OCI-LY7 (cell line): ENCODE data around the gene CLDN22. TPM values are rescaled to one million over a fixed set of nuclear protein-coding genes. Genes with fewer than 3 reads are reported as not detected.

ENCODE experiments used
- BruUV-seq: library from RNA; stranded (reverse); fragments of 400-500 nt; replicated peaks from 2 replicates; lab custom pipeline; 2021; lab: Mats Ljungman, UMichigan
- CTCF ChIA-PET: fragments of 300-600 bp; sonication (Branson Sonifier 250); formaldehyde crosslinking; loops from one replicate; lab custom pipeline; 2022; ENCODE audit warnings: antibody characterized with exemption; ENCODE audit not compliant: unreplicated experiment; lab: Charles Lee
- POLR2A ChIA-PET: fragments of 300-600 bp; sonication (Branson Sonifier 250); formaldehyde crosslinking; loops from one replicate; lab custom pipeline; 2022; ENCODE audit warnings: antibody characterized with exemption; lab: Charles Lee
- DNase-seq: peaks from one replicate; pipeline ENCODE4 v3.0.0-alpha.2; 2015; ENCODE audit warnings: low spot score
- H2AFZ ChIP-seq: fragments of 200-600 bp; sonication (generic), shearing (Covaris generic); 2 replicates; pipeline ENCODE4 v1.6.1; 2014; ENCODE audit warnings: mild to moderate bottlenecking, antibody characterized with exemption, low read length, moderate library complexity
- H3K27ac ChIP-seq: fragments of 200-600 bp; sonication (generic); 2 replicates; pipeline ENCODE4 v1.5.1; 2014; ENCODE audit warnings: mixed run types, low read depth, mild to moderate bottlenecking, moderate library complexity, low read length, inconsistent platforms; ENCODE audit not compliant: poor library complexity, severe bottlenecking
- H3K36me3 ChIP-seq: fragments of 200-600 bp; sonication (generic); 2 replicates; pipeline ENCODE4 v1.6.1; 2014; ENCODE audit warnings: mild to moderate bottlenecking, antibody characterized with exemption, low read length, moderate library complexity, mixed read lengths; ENCODE audit not compliant: insufficient read depth
- H3K4me1 ChIP-seq: fragments of 200-600 bp; sonication (generic); 2 replicates; pipeline ENCODE4 v1.5.1; 2014; ENCODE audit warnings: mild to moderate bottlenecking, low read length; ENCODE audit not compliant: insufficient read depth, poor library complexity, severe bottlenecking
- H3K4me2 ChIP-seq: fragments of 200-600 bp; sonication (generic); 2 replicates; pipeline ENCODE4 v1.6.1; 2014; ENCODE audit warnings: mild to moderate bottlenecking, low read length
- H3K4me3 ChIP-seq: fragments of 200-600 bp; sonication (generic); 2 replicates; pipeline ENCODE4 v1.5.1; 2014; ENCODE audit warnings: mild to moderate bottlenecking, low read depth, low read length; ENCODE audit not compliant: poor library complexity, severe bottlenecking
- H3K79me2 ChIP-seq: fragments of 200-600 bp; sonication (generic); 2 replicates; pipeline ENCODE4 v1.6.1; 2016; ENCODE audit warnings: low read depth, mild to moderate bottlenecking, low read length, moderate library complexity, mixed read lengths; ENCODE audit not compliant: insufficient read depth
- H3K9me2 ChIP-seq: fragments of 200-600 bp; sonication (generic); 2 replicates; pipeline ENCODE4 v1.6.1; 2016; ENCODE audit warnings: mild to moderate bottlenecking, low read length, mixed read lengths; ENCODE audit not compliant: insufficient read depth
- H3K9me3 ChIP-seq: fragments of 200-600 bp; sonication (generic); 2 replicates; pipeline ENCODE4 v1.6.1; 2014; ENCODE audit warnings: mild to moderate bottlenecking, mixed run types, low read length, mixed read lengths
- H4K20me1 ChIP-seq: fragments of 200-600 bp; sonication (generic); 2 replicates; pipeline ENCODE4 v1.6.1; 2014; ENCODE audit warnings: mild to moderate bottlenecking, antibody characterized with exemption, low read length, moderate library complexity, mixed read lengths; ENCODE audit not compliant: insufficient read depth
- EZH2phosphoT487 ChIP-seq: fragments of 200-600 bp; sonication (generic); IDR thresholded peaks from 2 replicates; pipeline ENCODE4 v1.6.1; 2018; ENCODE audit warnings: low read depth, borderline replicate concordance, mild to moderate bottlenecking, mixed run types, antibody characterized with exemption, low read length, moderate library complexity, mixed read lengths
- intact Hi-C: fragments of 100-400 bp; cut with micrococcal nuclease; formaldehyde crosslinking; loops from one replicate; pipeline ENCODE4 v1.10.0; 2022; ENCODE audit not compliant: unreplicated experiment
- total RNA-seq, 2 experiments: library from RNA; depleted of rRNA in 1 of 2; stranded (reverse); fragments of >200 nt in 1 of 2; shearing (Covaris generic) in 1 of 2; gene quantifications; 2 replicates each; pipeline ENCODE4 v1.2.3, GENCODE V29; 2014 to 2022
- TF ChIP-seq, protein P1 (sequence below): fragments of 200-600 bp; sonication (generic); conservative IDR thresholded peaks from 2 replicates; pipeline ENCODE4 v1.5.1; 2014; ENCODE audit warnings: mild to moderate bottlenecking, antibody characterized with exemption, low read length, moderate library complexity, mixed read lengths

The CLDN22 gene
- total RNA-seq, 2 experiments from 2014 or later, result not detected

DNA sequence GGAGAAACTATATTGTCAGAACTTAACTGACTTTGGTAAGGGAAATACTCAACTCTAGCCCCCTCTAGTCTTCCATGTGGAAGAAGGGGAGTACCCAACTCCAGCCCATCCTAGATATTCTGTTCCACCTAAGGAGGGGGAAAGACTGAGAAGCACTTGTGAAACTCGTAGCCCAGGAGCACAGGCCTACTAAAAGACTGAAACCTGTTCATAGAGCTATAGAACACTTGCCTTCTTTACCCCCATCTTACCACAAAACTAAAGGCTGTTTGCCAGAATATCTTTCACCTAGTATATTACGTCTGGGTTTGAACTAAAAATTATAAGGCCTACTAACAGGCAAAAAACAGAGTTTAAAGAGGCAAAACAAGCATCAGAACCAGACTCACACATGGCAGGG is 15.5 kb downstream of the CLDN22 start:
- no peaks in the 10 kb centered on the region for H3K79me2 ChIP-seq
- no peaks in the 10 kb centered on the region for H3K4me1 ChIP-seq
- POLR2A ChIA-PET, result no interaction called here
- no peak overlapping the region for H3K27ac ChIP-seq
- TF ChIP-seq, protein P1, sequence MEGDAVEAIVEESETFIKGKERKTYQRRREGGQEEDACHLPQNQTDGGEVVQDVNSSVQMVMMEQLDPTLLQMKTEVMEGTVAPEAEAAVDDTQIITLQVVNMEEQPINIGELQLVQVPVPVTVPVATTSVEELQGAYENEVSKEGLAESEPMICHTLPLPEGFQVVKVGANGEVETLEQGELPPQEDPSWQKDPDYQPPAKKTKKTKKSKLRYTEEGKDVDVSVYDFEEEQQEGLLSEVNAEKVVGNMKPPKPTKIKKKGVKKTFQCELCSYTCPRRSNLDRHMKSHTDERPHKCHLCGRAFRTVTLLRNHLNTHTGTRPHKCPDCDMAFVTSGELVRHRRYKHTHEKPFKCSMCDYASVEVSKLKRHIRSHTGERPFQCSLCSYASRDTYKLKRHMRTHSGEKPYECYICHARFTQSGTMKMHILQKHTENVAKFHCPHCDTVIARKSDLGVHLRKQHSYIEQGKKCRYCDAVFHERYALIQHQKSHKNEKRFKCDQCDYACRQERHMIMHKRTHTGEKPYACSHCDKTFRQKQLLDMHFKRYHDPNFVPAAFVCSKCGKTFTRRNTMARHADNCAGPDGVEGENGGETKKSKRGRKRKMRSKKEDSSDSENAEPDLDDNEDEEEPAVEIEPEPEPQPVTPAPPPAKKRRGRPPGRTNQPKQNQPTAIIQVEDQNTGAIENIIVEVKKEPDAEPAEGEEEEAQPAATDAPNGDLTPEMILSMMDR, result no peak
- no peak for TF ChIP-seq EZH2phosphoT487
- H3K4me3 ChIP-seq, result no peak overlapping the region
- H3K9me3 ChIP-seq, result no peaks in the 10 kb centered on the region
- no peak overlapping the region for H3K4me2 ChIP-seq
- H4K20me1 ChIP-seq, result no peaks in the 10 kb centered on the region
- CTCF ChIA-PET, result no interaction called here
- DNase-seq, result no peak
- intact Hi-C loops, result no loop called here
- H3K9me2 ChIP-seq, result no peaks in the 10 kb centered on the region
- BruUV-seq, result no TSS peak
- H2AFZ ChIP-seq, result no peak overlapping the region
- H3K36me3 ChIP-seq, result no peaks in the 10 kb centered on the region

DNA sequence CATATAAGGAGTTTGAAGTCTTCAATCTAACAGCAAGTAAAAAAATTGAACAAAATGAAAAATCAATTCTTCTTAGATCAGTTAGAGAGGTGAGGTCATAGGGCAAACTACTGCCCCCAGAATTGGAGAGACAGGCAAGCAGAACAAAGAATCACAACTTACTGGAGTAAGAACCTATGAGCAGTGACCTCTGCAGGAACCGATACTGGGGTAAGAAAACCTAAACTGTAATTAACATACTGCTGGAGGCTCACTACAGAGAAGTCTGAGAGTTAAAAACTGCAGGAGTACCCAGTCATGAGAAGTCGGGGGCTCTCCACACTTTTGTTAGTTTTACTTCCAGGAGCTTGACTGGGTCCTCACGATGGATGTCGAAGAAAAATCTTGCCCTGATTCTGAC is 16.0 kb downstream of the CLDN22 start:
- H3K4me2 ChIP-seq, result no peak overlapping the region
- no peaks in the 10 kb centered on the region for H3K4me1 ChIP-seq
- no peak overlapping the region for H2AFZ ChIP-seq
- ChIA-PET POLR2A (interaction anchor here (0.9 to 1.0 kb wide), 2 partner anchors 8 to 23 kb away, joined by 3 read pairs; no protein-coding TSS in a partner anchor), CTCF (no interaction called here)
- no peaks in the 10 kb centered on the region for H3K79me2 ChIP-seq
- DNase-seq, result no peak
- intact Hi-C loops, result no loop called here
- H3K36me3 ChIP-seq, result no peaks in the 10 kb centered on the region
- no peak for TF ChIP-seq EZH2phosphoT487
- TF ChIP-seq, protein P1, result no peak
- no peak overlapping the region for H3K4me3 ChIP-seq
- no peaks in the 10 kb centered on the region for H3K9me3 ChIP-seq
- no peaks in the 10 kb centered on the region for H3K9me2 ChIP-seq
- H3K27ac ChIP-seq, result no peak overlapping the region
- no TSS peak for BruUV-seq
- no peaks in the 10 kb centered on the region for H4K20me1 ChIP-seq

DNA sequence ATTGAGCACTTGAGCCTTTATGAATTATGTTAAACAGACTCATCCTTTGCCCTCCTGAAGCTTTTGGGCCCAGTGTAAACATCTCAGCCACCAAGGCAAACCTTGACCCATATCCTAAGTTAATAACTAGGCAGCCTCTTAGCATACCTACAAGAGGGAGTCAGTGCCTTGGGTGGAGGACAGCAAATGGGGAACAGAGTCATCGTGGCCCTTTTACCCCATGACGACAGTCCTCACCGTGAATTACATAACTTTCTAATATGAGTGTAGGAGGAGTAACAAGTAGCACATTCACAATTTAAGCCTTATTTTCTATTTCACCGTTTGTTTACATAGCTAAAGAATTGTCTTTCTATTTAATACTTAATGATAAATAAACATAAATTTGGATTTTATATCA is 16.8 kb downstream of the CLDN22 start:
- POLR2A ChIA-PET, result interaction anchor here (0.9 to 1.0 kb wide), 2 partner anchors 8 to 23 kb away, joined by 3 read pairs; no protein-coding TSS in a partner anchor
- H3K79me2 ChIP-seq, result no peaks in the 10 kb centered on the region
- H4K20me1 ChIP-seq, result no peaks in the 10 kb centered on the region
- H3K27ac ChIP-seq, result no peak overlapping the region
- intact Hi-C loops, result no loop called here
- H3K4me3 ChIP-seq, result no peak overlapping the region
- DNase-seq, result no peak
- H3K4me1 ChIP-seq, result no peaks in the 10 kb centered on the region
- TF ChIP-seq, protein P1, result no peak
- TF ChIP-seq EZH2phosphoT487, result no peak
- H3K36me3 ChIP-seq, result no peaks in the 10 kb centered on the region
- H3K9me2 ChIP-seq, result no peaks in the 10 kb centered on the region
- no peaks in the 10 kb centered on the region for H3K9me3 ChIP-seq
- BruUV-seq, result no TSS peak
- no peak overlapping the region for H2AFZ ChIP-seq
- no peak overlapping the region for H3K4me2 ChIP-seq
- CTCF ChIA-PET, result no interaction called here
